ENCODE measurements around the gene EFL1.

EFL1 gene

GRCh38 chr15:82100111-82100929, 162.2 kb downstream of the EFL1 start:
- no peak overlapping the region for H3K4me3 ChIP-seq (ENCODE audit: low read depth, low read length)
- no peak overlapping the region for H2AK5ac ChIP-seq (ENCODE audit: low read length)
- H3K79me2 ChIP-seq (ENCODE audit: control insufficient read depth, insufficient read depth, low read length, poor library complexity), result no peaks in the 10 kb centered on the region
- H3K4me1 ChIP-seq (ENCODE audit: control insufficient read depth in 1 of 2, insufficient read depth in 2 of 2, low read length in 2 of 2), result peaks cover 1 to 4% of the 10 kb centered on the region in 2 experiments
- no peak overlapping the region for H2BK120ac ChIP-seq (ENCODE audit: insufficient read depth, low read length, poor library complexity)
- H4K12ac ChIP-seq (ENCODE audit: low read depth, low read length), result no peak overlapping the region
- DNase-seq, result no peak
- no peak overlapping the region for H3K4me2 ChIP-seq (ENCODE audit: low read length)
- no peak overlapping the region for H3K14ac ChIP-seq (ENCODE audit: low read length)
- no peaks in the 10 kb centered on the region for H3K9me3 ChIP-seq (ENCODE audit: insufficient read depth, low read depth, low read length)
- no peak overlapping the region for H3K27ac ChIP-seq (ENCODE audit: low read depth, low read length)
- H3K9ac ChIP-seq (ENCODE audit: low read length), result no peak overlapping the region
- H3K4ac ChIP-seq (ENCODE audit: low read depth, low read length), result no peak overlapping the region
- H2BK12ac ChIP-seq (ENCODE audit: low read length), result no peak overlapping the region
- no peak overlapping the region for H2BK5ac ChIP-seq (ENCODE audit: low read depth, low read length, poor library complexity)
- no peak overlapping the region for H4K91ac ChIP-seq (ENCODE audit: low read depth, low read length)
- no peak overlapping the region for H3K23ac ChIP-seq (ENCODE audit: low read length)
- H3K18ac ChIP-seq (ENCODE audit: low read length), result no peak overlapping the region
- no peak overlapping the region for H2AFZ ChIP-seq (ENCODE audit: insufficient read depth, low read length, poor library complexity)
- H3K27me3 ChIP-seq (ENCODE audit: insufficient read depth, low read length), result no peaks in the 10 kb centered on the region
- H3K79me1 ChIP-seq (ENCODE audit: low read length), result no peaks in the 10 kb centered on the region
- no peaks in the 10 kb centered on the region for H3K36me3 ChIP-seq (ENCODE audit: control insufficient read depth in 1 of 2, insufficient read depth in 2 of 2, low read length in 2 of 2)
- WGBS (ENCODE audit: extremely low coverage, insufficient coverage, insufficient read length), result no CpG with 5 or more reads among the region's 12 CpGs
- no peak overlapping the region for H4K8ac ChIP-seq (ENCODE audit: low read depth, low read length)

- no peaks in the 10 kb centered on the region for H3K27me3 ChIP-seq (ENCODE audit: insufficient read depth, low read length)
- no CpG with 5 or more reads among the region's 15 CpGs for WGBS (ENCODE audit: extremely low coverage, insufficient coverage, insufficient read length)
- no peak overlapping the region for H2AFZ ChIP-seq (ENCODE audit: insufficient read depth, low read length, poor library complexity)
- H3K9me3 ChIP-seq (ENCODE audit: insufficient read depth, low read depth, low read length), result peaks cover 2% of the 10 kb centered on the region
- H3K4me1 ChIP-seq (ENCODE audit: control insufficient read depth in 1 of 2, insufficient read depth in 2 of 2, low read length in 2 of 2), result no peaks in the 10 kb centered on the region
- H3K4me3 ChIP-seq (ENCODE audit: low read depth, low read length), result no peak overlapping the region
- H3K36me3 ChIP-seq (ENCODE audit: control insufficient read depth in 1 of 2, insufficient read depth in 2 of 2, low read length in 2 of 2), result no peaks in the 10 kb centered on the region
- H2BK5ac ChIP-seq (ENCODE audit: low read depth, low read length, poor library complexity), result no peak overlapping the region
- no peak overlapping the region for H3K9ac ChIP-seq (ENCODE audit: low read length)
- no peak overlapping the region for H3K4me2 ChIP-seq (ENCODE audit: low read length)
- H3K4ac ChIP-seq (ENCODE audit: low read depth, low read length), result no peak overlapping the region
- no peak overlapping the region for H3K14ac ChIP-seq (ENCODE audit: low read length)
- no peak overlapping the region for H3K23ac ChIP-seq (ENCODE audit: low read length)
- H2AK5ac ChIP-seq (ENCODE audit: low read length), result no peak overlapping the region
- no peak overlapping the region for H3K18ac ChIP-seq (ENCODE audit: low read length)
- no peak overlapping the region for H4K12ac ChIP-seq (ENCODE audit: low read depth, low read length)
- no peaks in the 10 kb centered on the region for H3K79me1 ChIP-seq (ENCODE audit: low read length)
- H4K8ac ChIP-seq (ENCODE audit: low read depth, low read length), result no peak overlapping the region
- no peak overlapping the region for H3K27ac ChIP-seq (ENCODE audit: low read depth, low read length)
- no peaks in the 10 kb centered on the region for H3K79me2 ChIP-seq (ENCODE audit: control insufficient read depth, insufficient read depth, low read length, poor library complexity)
- H4K91ac ChIP-seq (ENCODE audit: low read depth, low read length), result no peak overlapping the region
- DNase-seq, result peak in 1 of 2 donors; percentile 7
- H2BK120ac ChIP-seq (ENCODE audit: insufficient read depth, low read length, poor library complexity), result no peak overlapping the region
- H2BK12ac ChIP-seq (ENCODE audit: low read length), result no peak overlapping the region
Observed at GRCh38 chr15:82098674-82099073, 163.9 kb downstream of the EFL1 start.

DNA sequence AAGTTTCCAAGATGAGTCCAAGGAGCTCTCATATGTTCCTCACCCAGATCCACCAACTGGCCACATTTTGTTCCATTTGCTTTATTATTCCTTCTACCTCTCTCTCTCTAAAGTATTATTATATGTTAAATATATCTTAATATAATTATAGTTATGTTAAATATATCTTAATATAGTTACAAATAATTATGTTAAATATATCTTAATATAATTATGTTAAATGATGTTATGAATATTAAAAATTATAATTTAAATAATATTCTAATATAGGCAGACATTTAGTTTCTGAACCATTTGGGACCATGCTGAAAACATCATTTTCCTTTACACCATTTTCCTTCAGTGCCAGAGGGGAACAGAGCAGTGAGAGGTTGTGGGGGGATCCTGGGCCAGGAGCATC, 166.7 kb downstream of the EFL1 start:
- no peaks in the 10 kb centered on the region for H3K4me1 ChIP-seq (ENCODE audit: control insufficient read depth in 1 of 2, insufficient read depth in 2 of 2, low read length in 2 of 2)
- H2BK12ac ChIP-seq (ENCODE audit: low read length), result no peak overlapping the region
- no peak overlapping the region for H2BK120ac ChIP-seq (ENCODE audit: insufficient read depth, low read length, poor library complexity)
- H3K18ac ChIP-seq (ENCODE audit: low read length), result no peak overlapping the region
- no peak for DNase-seq
- H3K4me2 ChIP-seq (ENCODE audit: low read length), result no peak overlapping the region
- no peak overlapping the region for H4K91ac ChIP-seq (ENCODE audit: low read depth, low read length)
- H3K9me3 ChIP-seq (ENCODE audit: insufficient read depth, low read depth, low read length), result peaks cover 4% of the 10 kb centered on the region
- no peak overlapping the region for H3K14ac ChIP-seq (ENCODE audit: low read length)
- no peak overlapping the region for H3K27ac ChIP-seq (ENCODE audit: low read depth, low read length)
- no peak overlapping the region for H3K4ac ChIP-seq (ENCODE audit: low read depth, low read length)
- H3K4me3 ChIP-seq (ENCODE audit: low read depth, low read length), result no peak overlapping the region
- no peak overlapping the region for H2BK5ac ChIP-seq (ENCODE audit: low read depth, low read length, poor library complexity)
- H3K36me3 ChIP-seq (ENCODE audit: control insufficient read depth in 1 of 2, insufficient read depth in 2 of 2, low read length in 2 of 2), result no peaks in the 10 kb centered on the region
- no peak overlapping the region for H2AK5ac ChIP-seq (ENCODE audit: low read length)
- no peaks in the 10 kb centered on the region for H3K79me1 ChIP-seq (ENCODE audit: low read length)
- no peak overlapping the region for H4K12ac ChIP-seq (ENCODE audit: low read depth, low read length)
- H3K27me3 ChIP-seq (ENCODE audit: insufficient read depth, low read length), result no peaks in the 10 kb centered on the region
- H4K8ac ChIP-seq (ENCODE audit: low read depth, low read length), result no peak overlapping the region
- no peaks in the 10 kb centered on the region for H3K79me2 ChIP-seq (ENCODE audit: control insufficient read depth, insufficient read depth, low read length, poor library complexity)
- H2AFZ ChIP-seq (ENCODE audit: insufficient read depth, low read length, poor library complexity), result no peak overlapping the region
- H3K23ac ChIP-seq (ENCODE audit: low read length), result no peak overlapping the region
- no peak overlapping the region for H3K9ac ChIP-seq (ENCODE audit: low read length)

- Histone ChIP-seq H3K27me3 (ENCODE audit: insufficient read depth, low read length) (no peaks in the 10 kb centered on the region), H2AK5ac (ENCODE audit: low read length) (no peak overlapping the region), H2AFZ (ENCODE audit: insufficient read depth, low read length, poor library complexity) (no peak overlapping the region)
Observed at GRCh38 chr15:82093774-82094211, 168.7 kb downstream of the EFL1 start.

More at GRCh38 chr15:82093774-82094211, 168.7 kb downstream of the EFL1 start:
- no peaks in the 10 kb centered on the region for H3K4me1 ChIP-seq (ENCODE audit: control insufficient read depth in 1 of 2, insufficient read depth in 2 of 2, low read length in 2 of 2)
- H3K79me2 ChIP-seq (ENCODE audit: control insufficient read depth, insufficient read depth, low read length, poor library complexity), result no peaks in the 10 kb centered on the region
- H3K36me3 ChIP-seq (ENCODE audit: control insufficient read depth in 1 of 2, insufficient read depth in 2 of 2, low read length in 2 of 2), result no peaks in the 10 kb centered on the region
- H3K9me3 ChIP-seq (ENCODE audit: insufficient read depth, low read depth, low read length), result peaks cover 4% of the 10 kb centered on the region
- H3K27ac ChIP-seq (ENCODE audit: low read depth, low read length), result no peak overlapping the region
- H3K23ac ChIP-seq (ENCODE audit: low read length), result no peak overlapping the region
- H2BK120ac ChIP-seq (ENCODE audit: insufficient read depth, low read length, poor library complexity), result no peak overlapping the region
- DNase-seq, result peak; percentile 92 to 93
- no peak overlapping the region for H3K14ac ChIP-seq (ENCODE audit: low read length)
- no peak overlapping the region for H3K18ac ChIP-seq (ENCODE audit: low read length)
- no peak overlapping the region for H2BK5ac ChIP-seq (ENCODE audit: low read depth, low read length, poor library complexity)
- no peak overlapping the region for H2BK12ac ChIP-seq (ENCODE audit: low read length)
- H3K79me1 ChIP-seq (ENCODE audit: low read length), result no peaks in the 10 kb centered on the region
- no peak overlapping the region for H3K9ac ChIP-seq (ENCODE audit: low read length)
- WGBS (ENCODE audit: extremely low coverage, insufficient coverage, insufficient read length), result no CpG with 5 or more reads among the region's 13 CpGs
- no peak overlapping the region for H4K91ac ChIP-seq (ENCODE audit: low read depth, low read length)
- H4K12ac ChIP-seq (ENCODE audit: low read depth, low read length), result no peak overlapping the region
- no peak overlapping the region for H3K4me2 ChIP-seq (ENCODE audit: low read length)
- no peak overlapping the region for H3K4me3 ChIP-seq (ENCODE audit: low read depth, low read length)
- H3K4ac ChIP-seq (ENCODE audit: low read depth, low read length), result no peak overlapping the region
- no peak overlapping the region for H4K8ac ChIP-seq (ENCODE audit: low read depth, low read length)

All from trophoblast cell (in vitro differentiated cells and primary cell).